GF-D8 (cell line): ENCODE measurements around the gene MYO3B.

Source experiments
- DNase-seq: peaks from one replicate; lab custom pipeline; 2025; lab: John Stamatoyannopoulos, UW

The MYO3B gene, protein sequence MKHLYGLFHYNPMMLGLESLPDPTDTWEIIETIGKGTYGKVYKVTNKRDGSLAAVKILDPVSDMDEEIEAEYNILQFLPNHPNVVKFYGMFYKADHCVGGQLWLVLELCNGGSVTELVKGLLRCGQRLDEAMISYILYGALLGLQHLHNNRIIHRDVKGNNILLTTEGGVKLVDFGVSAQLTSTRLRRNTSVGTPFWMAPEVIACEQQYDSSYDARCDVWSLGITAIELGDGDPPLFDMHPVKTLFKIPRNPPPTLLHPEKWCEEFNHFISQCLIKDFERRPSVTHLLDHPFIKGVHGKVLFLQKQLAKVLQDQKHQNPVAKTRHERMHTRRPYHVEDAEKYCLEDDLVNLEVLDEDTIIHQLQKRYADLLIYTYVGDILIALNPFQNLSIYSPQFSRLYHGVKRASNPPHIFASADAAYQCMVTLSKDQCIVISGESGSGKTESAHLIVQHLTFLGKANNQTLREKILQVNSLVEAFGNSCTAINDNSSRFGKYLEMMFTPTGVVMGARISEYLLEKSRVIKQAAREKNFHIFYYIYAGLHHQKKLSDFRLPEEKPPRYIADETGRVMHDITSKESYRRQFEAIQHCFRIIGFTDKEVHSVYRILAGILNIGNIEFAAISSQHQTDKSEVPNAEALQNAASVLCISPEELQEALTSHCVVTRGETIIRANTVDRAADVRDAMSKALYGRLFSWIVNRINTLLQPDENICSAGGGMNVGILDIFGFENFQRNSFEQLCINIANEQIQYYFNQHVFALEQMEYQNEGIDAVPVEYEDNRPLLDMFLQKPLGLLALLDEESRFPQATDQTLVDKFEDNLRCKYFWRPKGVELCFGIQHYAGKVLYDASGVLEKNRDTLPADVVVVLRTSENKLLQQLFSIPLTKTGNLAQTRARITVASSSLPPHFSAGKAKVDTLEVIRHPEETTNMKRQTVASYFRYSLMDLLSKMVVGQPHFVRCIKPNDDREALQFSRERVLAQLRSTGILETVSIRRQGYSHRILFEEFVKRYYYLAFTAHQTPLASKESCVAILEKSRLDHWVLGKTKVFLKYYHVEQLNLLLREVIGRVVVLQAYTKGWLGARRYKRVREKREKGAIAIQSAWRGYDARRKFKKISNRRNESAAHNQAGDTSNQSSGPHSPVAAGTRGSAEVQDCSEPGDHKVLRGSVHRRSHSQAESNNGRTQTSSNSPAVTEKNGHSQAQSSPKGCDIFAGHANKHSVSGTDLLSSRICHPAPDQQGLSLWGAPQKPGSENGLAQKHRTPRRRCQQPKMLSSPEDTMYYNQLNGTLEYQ (N-terminal part only)

DNA sequence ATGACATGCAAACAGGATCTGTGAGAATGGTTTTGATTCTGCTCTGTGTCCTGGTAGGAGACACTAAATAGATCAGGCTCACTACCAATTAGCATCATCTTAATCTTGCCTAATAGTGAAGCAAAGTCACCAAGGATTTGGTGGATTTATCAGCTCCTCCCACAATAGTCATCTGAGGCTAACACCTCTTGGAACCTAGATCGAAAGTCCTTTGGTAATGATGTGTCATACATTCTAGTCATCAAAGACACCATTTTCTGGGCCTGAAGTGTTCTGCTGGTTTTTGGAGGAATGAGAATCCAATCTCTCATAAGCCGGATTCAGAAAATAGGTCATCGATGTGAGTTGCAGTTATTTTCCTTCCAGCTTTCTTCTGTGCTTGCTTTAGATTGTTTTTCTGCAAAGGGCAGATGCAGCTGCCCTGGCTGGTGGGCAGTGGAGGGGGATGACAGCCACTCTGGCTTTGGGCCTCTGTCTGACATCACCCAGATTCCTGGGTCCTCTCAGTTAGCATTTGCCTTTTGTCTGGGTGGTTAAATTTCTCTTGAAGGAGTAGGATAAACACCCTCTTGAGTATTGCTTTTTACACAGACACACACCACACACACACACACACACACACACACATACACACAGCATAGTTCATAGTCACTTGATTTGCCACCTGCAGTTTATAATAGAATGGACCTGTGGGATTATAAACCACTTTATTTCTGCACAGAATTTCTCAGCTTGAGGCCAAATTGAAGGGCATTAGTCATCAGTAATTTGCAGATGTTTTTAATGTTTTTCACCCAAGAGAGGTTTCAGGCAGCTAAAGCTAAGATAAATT lies at the start of gene MYO3B:
TSS of gene MYO3B (plus strand) at position 198 of the 832 bp plus-strand sequence. CDS start at position 339, 141 bp downstream.
- no peak for DNase-seq

DNA sequence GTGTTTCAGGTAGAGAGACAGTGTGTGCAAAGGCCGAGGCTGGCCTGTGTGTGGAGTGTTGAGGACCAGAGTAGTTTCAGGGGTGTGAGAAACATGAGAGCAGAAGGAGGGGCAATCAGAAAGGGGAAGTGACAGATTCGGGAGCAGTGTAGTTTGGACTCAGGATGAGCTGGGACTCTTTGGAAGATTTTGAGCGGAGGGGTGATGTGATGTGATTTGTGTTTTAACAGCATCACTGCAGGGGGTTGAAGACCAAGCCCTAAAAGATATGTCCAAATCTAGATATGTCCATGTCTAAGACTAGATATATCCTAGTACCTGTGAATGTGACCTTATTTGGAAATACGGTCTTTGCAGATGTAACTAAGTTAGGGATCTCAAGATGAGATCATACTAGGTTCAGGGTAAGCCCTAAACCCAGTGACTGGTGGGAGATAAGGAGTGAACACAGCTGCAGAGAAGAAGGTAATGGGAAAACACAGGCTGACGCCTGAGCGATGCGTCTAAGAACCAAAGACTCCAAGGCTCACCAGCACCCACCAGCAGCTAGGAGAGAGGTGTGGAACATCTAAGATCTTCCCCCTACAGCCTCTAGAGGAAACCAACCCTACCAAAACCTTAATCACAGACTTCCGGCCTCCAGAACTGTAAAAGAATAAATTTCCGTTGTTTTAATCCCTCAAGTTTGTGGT lies 38.5 kb upstream of the MYO3B start:
- no peak for DNase-seq

DNA sequence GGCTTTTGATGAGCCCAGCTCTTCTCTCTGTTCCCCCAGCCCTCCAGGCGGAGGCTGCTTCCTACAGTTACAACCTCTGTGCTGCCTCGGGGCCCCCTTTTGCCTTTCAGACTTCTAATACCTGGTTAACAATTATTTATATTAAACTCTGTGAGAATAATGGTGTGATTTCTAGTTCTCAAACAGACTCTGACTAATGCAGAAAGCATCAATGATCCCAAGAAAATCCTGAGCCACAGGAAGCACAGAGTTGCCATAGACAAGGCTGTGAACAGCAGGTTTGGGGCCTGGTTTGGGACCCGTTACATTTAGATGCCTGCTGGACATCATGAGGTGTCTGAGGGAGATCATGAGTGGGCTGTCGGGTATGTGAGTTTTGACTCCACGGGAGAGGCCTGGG lies 37.4 kb upstream of the MYO3B start:
- no peak for DNase-seq

DNA sequence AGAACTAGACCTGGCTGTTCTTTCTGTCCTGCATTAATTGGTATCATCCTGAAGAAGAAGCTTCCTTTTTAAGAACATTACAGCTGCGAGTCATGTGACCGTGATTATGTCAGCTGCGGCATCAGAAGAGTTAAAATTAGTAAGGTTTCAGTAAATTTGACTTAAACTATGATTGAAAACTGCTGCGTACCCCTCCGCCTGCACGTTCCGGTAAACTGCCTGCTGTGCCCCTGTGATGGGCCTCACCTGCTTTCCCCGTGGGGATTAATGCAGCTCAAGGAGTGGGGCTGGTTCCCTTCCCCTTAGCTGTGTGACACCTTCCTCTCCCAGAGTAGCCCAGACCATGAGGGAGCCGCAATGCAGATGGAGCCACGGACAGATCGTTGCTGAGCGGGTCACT lies 36.1 kb upstream of the MYO3B start:
- DNase-seq = no peak

DNA sequence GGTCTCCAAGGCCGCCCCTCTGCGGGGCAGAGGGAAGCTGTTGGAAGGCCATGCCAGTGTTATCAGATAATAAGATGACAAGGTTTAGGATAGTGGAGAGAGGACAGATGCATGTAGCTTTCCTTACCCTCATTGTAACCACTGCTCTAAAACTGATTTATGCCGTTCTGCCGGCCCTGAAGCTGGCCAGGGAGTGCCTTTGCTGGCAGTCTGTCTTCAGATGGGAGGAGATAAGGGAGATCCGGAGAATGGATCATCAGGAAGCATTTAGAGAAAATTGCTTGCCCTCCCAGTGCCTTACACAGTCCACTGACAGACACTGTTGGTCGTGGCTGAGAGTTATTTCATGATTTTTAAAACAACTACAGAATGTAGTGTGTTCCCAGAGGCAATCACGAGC lies 35.4 kb upstream of the MYO3B start:
- DNase-seq = no peak

DNA sequence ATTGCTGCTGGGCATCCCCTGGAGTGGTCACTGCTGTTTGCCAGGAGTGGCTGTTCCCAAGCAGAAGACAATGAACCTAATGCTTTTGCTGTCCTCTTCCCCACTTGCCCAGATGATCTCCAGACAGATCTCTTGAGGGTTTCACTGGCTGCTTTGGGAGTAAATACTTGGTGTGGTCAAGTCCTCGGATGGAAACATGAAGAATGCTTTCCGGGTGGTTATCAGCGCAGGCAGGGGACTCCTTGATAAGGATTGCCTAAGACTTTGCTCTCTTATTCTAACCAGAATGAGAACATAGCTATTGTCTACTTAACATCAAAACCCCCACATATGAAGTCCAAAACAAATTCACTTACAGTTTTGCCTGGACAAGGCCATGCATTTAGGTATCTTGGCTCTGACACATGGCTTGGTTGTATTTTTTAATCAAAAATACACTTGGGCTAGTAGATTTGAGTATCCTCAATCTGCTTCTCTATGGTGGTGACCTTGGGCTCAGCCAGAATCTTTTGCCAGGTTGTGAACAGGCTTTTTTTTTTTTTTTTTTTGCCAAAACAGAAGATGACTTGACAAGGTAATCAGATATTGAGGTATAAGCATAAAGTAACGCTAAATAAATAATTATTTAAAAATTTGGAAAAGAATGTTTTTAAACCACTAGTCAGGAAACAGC lies 34.8 kb upstream of the MYO3B start:
- DNase-seq = no peak

DNA sequence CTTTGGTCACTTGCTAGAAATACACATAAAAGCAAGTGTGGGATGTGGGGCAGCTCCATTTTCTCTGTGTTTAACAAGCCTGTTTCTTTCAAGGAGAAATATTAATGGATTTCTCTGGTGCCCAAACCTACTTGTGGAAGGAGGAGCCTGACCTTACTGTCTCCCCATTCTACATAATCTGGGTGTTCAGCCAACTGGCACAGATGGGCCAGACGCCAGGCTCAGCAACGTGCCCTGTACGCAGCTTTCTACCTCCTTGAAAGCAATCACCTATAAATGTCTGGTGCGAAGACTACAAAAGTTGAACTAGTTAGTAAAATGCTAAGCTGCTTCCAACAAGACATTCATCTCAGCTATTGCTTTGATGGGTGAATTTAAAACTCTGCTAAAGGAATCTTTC lies 33.2 kb upstream of the MYO3B start:
- DNase-seq = no peak

DNA sequence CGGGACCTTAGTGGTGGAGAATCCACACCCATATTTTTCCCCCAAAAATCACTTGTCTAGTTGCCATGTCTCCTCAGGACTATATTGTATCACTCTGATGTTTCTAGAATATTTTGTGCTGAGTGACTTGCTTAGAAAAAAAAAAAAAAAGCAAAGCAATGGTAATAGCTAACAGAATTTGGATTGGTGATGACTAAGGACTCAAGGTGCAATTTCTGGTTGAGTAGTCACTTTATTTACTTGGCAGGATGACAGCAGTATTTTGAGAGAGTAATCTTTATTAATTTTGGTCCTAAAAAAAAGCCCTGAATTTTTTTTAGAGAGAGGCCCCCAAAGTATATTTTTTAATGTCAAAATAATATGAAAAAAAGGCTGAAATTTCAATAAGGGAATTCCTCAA lies 32.8 kb upstream of the MYO3B start:
- DNase-seq = no peak

DNA sequence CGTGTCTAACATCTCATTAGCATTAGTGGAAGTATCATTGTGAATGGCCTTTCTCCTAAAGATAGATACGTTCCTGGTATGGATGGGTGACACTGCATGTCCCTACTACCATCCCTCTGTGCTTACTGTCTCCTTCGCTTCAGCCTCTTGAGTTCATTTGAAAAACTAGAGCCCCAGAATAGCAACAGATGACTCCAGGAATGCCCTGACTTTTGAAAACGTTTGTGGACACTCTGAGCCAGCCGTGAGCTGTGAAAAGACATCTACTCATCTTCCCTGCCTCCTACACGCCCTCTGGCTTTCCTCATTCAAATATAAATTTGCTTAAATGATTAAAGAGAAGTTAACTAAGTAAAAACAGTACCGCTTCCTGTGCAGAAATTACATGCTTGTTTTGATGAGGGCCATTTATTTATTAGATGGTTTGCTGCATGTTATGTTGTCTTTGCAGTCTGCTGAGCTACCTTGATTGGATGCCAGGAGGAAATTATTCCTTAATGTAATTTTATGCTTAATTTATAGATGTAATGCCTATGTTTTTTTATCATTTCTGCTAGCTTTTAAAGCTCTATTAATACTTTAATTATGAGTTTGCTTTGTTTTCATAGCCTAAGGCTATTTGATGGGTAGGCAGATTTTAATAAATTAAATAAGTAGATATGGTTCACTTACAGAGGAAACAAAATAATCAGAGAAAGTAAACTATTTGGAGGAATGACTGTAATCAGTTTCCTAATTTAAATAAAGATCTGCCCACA lies 32.1 kb upstream of the MYO3B start:
- DNase-seq = no peak

DNA sequence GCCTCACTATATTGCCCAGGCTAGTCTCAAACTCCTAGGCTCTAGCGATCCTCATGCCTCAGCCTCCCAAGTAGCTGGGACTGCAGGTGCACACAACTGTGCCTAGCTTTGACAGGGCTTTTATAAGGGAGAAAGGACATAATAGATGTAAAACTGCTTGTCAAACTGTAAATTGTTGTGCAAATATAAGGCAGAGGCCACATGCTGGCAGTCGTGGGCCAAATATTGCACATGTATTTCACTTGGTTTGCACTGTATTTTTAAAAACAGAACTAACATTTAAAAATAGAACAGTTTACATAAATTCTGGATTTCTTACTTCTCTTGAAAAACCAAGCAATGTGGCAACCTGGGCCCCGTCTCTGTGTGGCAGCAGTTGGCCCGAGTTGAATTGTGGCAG lies 31.2 kb upstream of the MYO3B start:
- DNase-seq = no peak

DNA sequence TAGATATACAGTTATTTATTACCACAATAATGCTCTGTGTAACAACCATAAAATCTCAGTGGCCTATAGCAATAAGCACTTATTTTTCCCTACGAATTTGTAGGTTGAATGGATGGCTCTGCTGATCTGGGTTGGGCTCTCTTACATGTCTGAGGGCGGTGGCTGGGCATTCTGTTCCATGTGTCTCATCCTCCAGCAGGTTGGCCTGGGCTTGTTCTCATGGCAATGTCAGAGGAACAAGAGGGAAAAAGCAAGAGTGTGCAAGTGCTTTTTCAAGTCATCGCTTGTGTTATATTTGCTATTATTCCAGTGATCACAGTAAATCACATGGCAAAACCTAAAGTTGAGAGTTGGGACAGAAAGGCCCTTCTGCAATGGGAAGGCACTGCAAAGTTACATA lies 30.4 kb upstream of the MYO3B start:
- DNase-seq = no peak

DNA sequence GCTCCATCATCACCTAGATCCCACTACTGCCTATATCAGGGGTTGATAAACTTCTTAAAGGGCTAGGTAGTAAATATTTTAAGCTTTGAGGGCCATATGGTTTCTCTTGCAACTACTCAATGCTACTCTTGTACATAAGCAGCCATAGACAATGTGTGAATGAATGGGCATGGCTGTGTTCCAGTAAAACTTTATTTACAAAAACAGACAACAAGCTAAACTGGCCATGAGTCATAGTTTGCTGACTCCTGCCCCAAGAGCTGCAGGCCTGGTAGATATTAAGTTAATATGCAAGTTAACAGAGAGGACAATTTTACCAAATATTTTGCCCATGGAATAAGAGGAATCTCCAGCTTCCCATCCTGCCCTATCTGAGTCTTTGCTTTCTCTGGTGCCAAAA lies 29.8 kb upstream of the MYO3B start:
- no peak for DNase-seq

DNA sequence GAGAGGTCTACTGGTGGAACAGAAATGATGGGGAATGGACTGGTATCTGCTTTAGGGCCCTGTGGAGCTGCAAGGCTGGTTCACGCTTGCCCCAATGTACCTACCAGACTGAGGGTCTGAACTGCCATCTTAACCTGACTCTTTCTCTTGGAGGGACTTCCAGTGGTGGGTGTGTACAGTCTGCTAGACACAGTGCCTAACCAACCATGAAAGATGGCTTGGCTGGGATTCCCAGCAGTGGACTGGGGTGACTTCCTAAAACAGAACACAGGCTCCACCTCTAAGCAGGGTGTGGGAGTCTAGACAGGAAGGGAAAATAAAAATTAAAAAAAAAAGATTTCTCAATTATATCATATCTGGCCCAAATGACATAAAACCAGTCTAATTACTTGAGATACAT lies 25.5 kb upstream of the MYO3B start:
- DNase-seq = no peak

DNA sequence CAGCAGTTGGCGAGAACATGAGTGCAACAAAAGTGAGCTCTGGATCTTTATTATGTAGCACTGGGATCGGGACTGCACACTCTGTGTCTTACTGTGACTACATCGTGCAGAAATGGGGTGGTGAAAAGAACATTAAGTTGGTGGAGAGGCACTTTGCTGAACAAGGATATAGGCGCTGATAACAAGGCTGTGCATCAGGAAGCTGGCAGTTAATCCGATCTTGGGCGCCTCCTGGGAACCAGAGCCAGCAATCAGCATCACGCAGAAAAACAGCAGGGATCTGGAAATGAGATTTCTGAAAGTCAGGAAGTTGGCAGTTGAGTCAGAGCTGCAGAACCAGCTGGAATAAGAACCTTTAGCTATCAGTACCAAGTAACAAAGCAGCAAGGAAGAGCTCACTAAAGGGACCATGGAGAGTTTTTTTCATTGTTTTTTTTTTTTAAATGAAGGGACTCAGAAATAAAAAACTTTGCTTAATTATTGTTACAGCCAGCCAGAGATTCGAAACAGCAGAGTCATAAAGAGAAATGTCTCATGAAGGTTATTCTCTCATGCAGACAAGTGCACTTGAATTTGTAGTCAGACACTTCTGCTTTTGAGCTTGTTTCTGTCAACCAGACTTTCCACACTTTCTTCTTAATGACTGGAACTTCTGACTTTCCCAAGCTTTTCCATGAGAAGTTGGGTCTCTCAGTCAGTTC lies 22.8 kb upstream of the MYO3B start:
- no peak for DNase-seq

DNA sequence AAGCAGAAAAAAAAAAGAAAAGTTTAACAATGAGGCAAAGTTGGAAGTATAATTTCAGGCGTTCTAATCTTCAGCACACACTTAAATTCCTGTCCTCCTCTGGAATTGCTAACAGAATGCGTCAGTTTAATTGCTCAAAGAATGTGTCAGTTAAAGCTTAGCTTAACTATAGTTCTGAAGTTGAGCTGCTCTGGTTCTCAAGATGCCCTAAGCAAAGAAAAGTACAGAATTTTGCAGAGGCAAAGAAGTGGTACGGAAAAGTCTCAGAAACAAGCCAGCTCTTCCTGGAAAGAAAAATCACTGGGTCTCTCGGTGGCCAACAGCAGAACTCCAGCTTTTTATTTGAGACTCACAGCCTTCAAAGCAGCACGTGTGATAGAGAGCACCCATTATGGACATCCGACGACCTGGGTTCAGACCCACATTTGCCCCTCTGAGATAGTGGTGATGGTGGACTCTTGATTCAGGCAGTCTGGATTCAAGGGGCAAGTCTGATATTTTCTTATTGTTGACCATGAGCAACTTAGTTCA lies 22.2 kb upstream of the MYO3B start:
- no peak for DNase-seq

DNA sequence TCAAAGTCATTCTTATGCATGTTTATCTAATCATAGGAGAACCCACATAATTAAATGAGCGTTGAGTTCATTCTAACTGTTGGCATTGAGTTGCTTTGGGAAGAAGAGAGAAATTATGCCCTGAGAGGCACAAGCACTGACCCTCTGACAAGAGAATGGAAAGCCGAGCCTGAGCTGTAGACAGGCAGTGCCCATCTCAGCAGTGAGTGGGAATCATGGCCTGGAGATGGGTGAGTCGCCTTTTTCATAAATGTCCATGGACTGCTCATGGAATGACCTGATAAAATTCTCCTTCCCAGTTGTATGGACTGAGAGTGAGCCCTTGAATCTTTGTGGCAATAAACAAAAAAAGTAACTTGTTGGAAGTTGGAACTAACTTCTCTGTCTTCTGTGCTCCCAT lies 21.4 kb upstream of the MYO3B start:
- DNase-seq = no peak

DNA sequence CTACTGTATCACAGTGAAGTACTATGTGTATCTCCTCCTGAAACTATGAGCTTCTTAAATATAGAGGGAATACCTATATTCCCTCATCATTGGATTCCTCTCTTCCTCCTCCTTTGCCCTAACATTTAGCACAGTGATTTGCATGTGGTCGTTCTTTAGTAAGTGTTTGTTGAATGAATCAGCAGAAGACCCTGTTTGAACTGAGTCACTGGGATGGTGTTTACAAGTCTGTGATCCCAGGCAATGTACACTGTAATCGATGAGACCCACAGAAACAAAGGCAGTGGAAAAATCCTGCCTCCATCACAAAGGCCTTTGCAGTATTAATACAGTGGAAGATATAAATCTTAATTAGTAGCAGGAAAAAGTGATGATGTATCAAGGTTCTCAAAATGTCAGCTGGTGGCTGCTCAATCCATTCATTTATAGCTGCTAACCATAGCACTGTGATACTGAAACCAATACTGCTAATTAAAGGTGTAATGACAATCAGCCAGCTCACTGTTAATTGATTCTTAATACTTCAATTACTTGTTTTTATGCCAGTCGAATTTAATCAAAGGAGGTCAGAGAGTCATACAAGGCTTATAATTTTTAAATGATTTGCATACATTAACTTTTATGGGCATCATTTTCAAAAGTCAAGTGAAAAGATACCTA lies 20.8 kb upstream of the MYO3B start:
- DNase-seq = no peak

DNA sequence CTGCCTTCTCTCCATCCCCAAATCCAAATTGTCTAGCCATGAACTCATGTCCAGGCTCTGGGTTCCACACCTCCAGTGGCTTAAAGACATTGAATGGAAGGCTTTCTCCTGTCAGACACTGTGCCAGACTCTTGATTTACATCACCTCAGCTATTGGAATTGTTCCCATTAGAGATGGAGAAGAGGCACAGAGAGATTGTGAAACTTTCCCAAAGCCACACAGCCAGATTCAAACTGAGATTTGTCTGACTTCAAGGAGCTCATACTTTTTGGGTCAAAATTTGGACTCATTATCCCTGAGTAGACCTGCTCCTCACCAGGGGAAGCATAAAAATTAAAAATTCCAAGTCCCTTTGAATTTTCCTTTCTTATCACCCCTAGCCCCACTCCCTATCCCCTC lies 18.9 kb upstream of the MYO3B start:
- DNase-seq = no peak
